ENCODE data around the gene SLC25A21.

DNA sequence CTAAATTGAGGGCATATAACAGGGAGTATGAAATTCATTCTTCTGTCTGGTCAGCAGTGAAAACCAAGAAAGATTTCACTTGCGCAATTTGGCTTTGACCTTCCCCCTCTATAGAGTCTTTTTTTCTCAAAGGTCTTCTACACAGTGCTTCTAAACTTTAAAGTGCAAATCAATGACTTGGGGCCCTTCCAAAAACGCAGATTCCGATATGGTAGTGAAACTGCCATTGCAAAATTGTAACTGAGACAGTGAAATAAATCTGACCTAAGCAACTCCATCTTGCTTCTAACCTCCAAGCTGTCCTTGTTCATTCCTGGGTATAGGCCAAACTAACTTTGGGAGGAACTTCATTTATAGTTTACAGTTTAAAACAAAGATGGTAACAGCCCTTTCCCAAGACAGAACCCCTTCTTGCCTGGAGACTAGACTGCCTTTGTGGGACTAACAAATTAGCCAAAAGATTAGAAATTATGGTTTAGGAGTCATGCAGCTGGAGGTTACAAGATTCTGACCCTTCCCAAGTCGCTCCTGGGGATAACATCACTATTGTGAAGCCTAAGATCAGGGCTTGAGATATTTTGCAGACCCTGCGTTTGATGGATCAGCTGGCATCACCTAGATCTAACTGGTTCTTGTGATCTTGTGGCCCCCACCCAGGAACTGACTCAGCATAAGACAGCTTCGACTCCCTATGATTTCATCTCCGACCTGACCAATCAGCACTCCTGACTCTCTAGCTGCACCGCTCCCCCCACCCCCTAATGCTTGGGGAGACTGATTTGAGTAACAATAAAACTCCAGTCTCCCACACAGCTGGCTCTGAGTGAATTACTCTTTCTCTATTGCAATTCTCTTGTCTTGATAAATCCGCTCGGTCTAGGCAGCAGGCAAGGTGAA is 5.0 kb downstream of the SLC25A21 start:
- no peak for TF ChIP-seq ZFP3 (CRISPR knock-in tag; IDR thresholded peaks at IDR 0.05)
- TF ChIP-seq GLIS3 (CRISPR knock-in tag; IDR thresholded peaks at IDR 0.05): no peak
- no peak for TF ChIP-seq RARB (CRISPR knock-in tag; IDR thresholded peaks at IDR 0.05)
- TF ChIP-seq ZNF565 (CRISPR knock-in tag; conservative IDR thresholded peaks at IDR 0.05; ENCODE audit: low read depth): no peak
- TF ChIP-seq ZNF70 (CRISPR knock-in tag; IDR thresholded peaks at IDR 0.05): no peak
- TF ChIP-seq CSDC2 (CRISPR knock-in tag; IDR thresholded peaks at IDR 0.05): no peak
- no peak for TF ChIP-seq ZNF8 (CRISPR knock-in tag; IDR thresholded peaks at IDR 0.05)
- no peak for TF ChIP-seq BACH2 (CRISPR knock-in tag; IDR thresholded peaks at IDR 0.05; ENCODE audit: borderline replicate concordance)
